Muscle layer of duodenum (tissue), 2 donors: ENCODE measurements around the gene STRN.

ENCODE experiments used
- H3K27ac ChIP-seq: one replicate; pipeline ENCODE4 v1.7.0; 2013; ENCODE audit warnings: mild to moderate bottlenecking, low read length
- H3K27me3 ChIP-seq: one replicate; pipeline ENCODE4 v1.7.0; 2013; ENCODE audit warnings: low read depth, mild to moderate bottlenecking, control low read depth, low read length
- H3K36me3 ChIP-seq, 2 donors: one replicate each; pipeline ENCODE4 v1.7.0; 2013; ENCODE audit warnings: low read length in 2 of 2, control low read depth in 1 of 2, mild to moderate bottlenecking in 1 of 2; ENCODE audit not compliant: insufficient read depth in 2 of 2, control insufficient read depth in 1 of 2
- H3K4me1 ChIP-seq, 2 donors: one replicate each; pipeline ENCODE4 v1.7.0; 2013; ENCODE audit warnings: low read length in 2 of 2, mild to moderate bottlenecking in 2 of 2, control low read depth in 1 of 2, moderate library complexity in 1 of 2; ENCODE audit not compliant: insufficient read depth in 2 of 2, control insufficient read depth in 1 of 2
- H3K4me3 ChIP-seq, 2 donors: one replicate each; pipeline ENCODE4 v1.7.0; 2013; ENCODE audit warnings: low read length in 2 of 2, low read depth in 1 of 2, mild to moderate bottlenecking in 1 of 2
- H3K9me3 ChIP-seq, 2 donors: one replicate each; pipeline ENCODE4 v1.7.0; 2013; ENCODE audit warnings: low read length in 2 of 2, control low read depth in 1 of 2, mild to moderate bottlenecking in 1 of 2; ENCODE audit not compliant: control insufficient read depth in 1 of 2
- donor health status: healthy.

The STRN gene

GRCh38 chr2:36807223-36807886 lies 159.0 kb downstream of the STRN start:
- H3K27ac ChIP-seq, result no peak overlapping the region
- H3K4me1 ChIP-seq, result no peaks in the 10 kb centered on the region
- no peaks in the 10 kb centered on the region for H3K27me3 ChIP-seq
- no peaks in the 10 kb centered on the region for H3K36me3 ChIP-seq
- H3K4me3 ChIP-seq, result no peak overlapping the region
- no peaks in the 10 kb centered on the region for H3K9me3 ChIP-seq

GRCh38 chr2:36805635-36806224 lies 160.6 kb downstream of the STRN start:
- no peaks in the 10 kb centered on the region for H3K27me3 ChIP-seq
- H3K4me3 ChIP-seq, result no peak overlapping the region

GRCh38 chr2:36802952-36803351 lies 163.4 kb downstream of the STRN start:
- Histone ChIP-seq H3K4me3 (no peak overlapping the region), H3K9me3 (no peaks in the 10 kb centered on the region), H3K36me3 (no peaks in the 10 kb centered on the region), H3K4me1 (no peaks in the 10 kb centered on the region), H3K27me3 (no peaks in the 10 kb centered on the region), H3K27ac (no peak overlapping the region)

More at GRCh38 chr2:36805635-36806224, 160.6 kb downstream of the STRN start:
- no peaks in the 10 kb centered on the region for H3K36me3 ChIP-seq
- no peak overlapping the region for H3K27ac ChIP-seq
- no peaks in the 10 kb centered on the region for H3K4me1 ChIP-seq
- H3K9me3 ChIP-seq, result no peaks in the 10 kb centered on the region

GRCh38 chr2:36801088-36801487 lies 165.2 kb downstream of the STRN start:
- H3K4me3 ChIP-seq, result no peak overlapping the region
- H3K36me3 ChIP-seq, result no peaks in the 10 kb centered on the region
- H3K27ac ChIP-seq, result no peak overlapping the region
- no peaks in the 10 kb centered on the region for H3K9me3 ChIP-seq
- H3K27me3 ChIP-seq, result no peaks in the 10 kb centered on the region
- no peaks in the 10 kb centered on the region for H3K4me1 ChIP-seq

GRCh38 chr2:36800381-36800780 lies 166.0 kb downstream of the STRN start:
- Histone ChIP-seq H3K27me3 (no peaks in the 10 kb centered on the region), H3K4me1 (no peaks in the 10 kb centered on the region), H3K27ac (no peak overlapping the region), H3K36me3 (no peaks in the 10 kb centered on the region), H3K4me3 (no peak overlapping the region), H3K9me3 (no peaks in the 10 kb centered on the region)

- no peaks in the 10 kb centered on the region for H3K4me1 ChIP-seq
- no peak overlapping the region for H3K4me3 ChIP-seq
- H3K9me3 ChIP-seq, result no peaks in the 10 kb centered on the region
- H3K36me3 ChIP-seq, result no peaks in the 10 kb centered on the region
- H3K27me3 ChIP-seq, result no peaks in the 10 kb centered on the region
- no peak overlapping the region for H3K27ac ChIP-seq
Observed at GRCh38 chr2:36798724-36799123, 167.6 kb downstream of the STRN start.

- Histone ChIP-seq H3K9me3 (no peaks in the 10 kb centered on the region), H3K4me3 (no peak overlapping the region), H3K27me3 (no peaks in the 10 kb centered on the region), H3K36me3 (no peaks in the 10 kb centered on the region), H3K4me1 (no peaks in the 10 kb centered on the region), H3K27ac (no peak overlapping the region)
Observed at GRCh38 chr2:36797324-36798070, 168.8 kb downstream of the STRN start.
